ENCODE results near the gene TTC7B. TPM values are rescaled to one million over a fixed set of nuclear protein-coding genes. Genes with fewer than 3 reads are reported as not detected.
"Not testable (repeated sequence)": the region's sequence is repeated elsewhere in the genome, so short reads cannot be mapped to it uniquely, and the experiment has no call there.

Gene TTC7B
- total and polyA plus RNA-seq, 9 donors: 17.6 to 44.7 (median 38.0) TPM

DNA sequence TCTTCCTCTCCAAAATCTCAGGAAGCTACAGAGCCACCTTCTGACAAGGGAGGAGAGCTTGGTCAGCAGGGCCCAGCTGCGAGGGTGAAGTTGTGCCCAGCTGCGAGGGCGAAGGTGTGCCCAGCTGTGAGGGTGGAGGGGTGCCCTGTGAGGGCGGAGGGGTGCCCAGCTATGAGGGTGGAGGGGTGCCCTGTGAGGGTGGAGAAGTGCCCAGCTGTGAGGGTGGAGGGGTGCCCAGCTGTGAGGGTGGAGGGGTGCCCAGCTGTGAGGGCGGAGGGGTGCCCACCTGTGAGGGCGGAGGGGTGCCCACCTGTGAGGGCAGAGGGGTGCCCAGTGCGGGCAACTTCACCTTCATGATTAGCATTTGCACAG, 20.4 kb upstream of the TTC7B start:
- Histone ChIP-seq H3K27me3 (ENCODE audit: control insufficient read depth, insufficient read depth, low read length) (no peaks in the 10 kb centered on the region), H3K4me1 (ENCODE audit: control insufficient read depth, insufficient read depth, low read length) (peaks cover 15% of the 10 kb centered on the region), H3K4me3 (ENCODE audit: low read length) (no peak overlapping the region), H3K27ac (ENCODE audit: low read length) (no peak overlapping the region), H3K9me3 (replicated peaks; ENCODE audit: control insufficient read depth, low read depth, low read length) (no peaks in the 10 kb centered on the region), H3K36me3 (ENCODE audit: control insufficient read depth, insufficient read depth, low read length) (no peaks in the 10 kb centered on the region)
- WGBS (ENCODE audit: insufficient coverage): 80% methylated on average over 6 of the region's 7 CpGs
- DNase-seq: no peak

DNA sequence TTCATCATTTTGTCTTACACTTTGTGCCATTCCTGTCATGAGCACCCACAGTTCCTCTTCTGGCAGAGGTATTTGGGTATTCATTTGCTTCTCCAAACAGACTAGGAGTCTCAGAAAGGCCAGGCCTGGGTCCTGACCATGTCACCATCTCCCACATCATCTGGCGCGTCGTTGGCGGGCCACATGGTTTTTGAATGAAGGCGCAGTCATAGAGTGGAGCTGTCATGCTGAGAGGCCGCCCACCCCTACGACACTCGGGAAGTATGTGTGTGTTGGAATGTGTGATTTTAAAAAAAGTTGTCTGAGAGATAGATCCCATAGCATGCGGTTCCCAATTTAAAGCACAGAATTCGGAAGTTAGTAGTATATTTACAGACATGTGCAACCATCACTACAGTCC, 15.6 kb upstream of the TTC7B start:
- Histone ChIP-seq H3K9me3 (replicated peaks; ENCODE audit: control insufficient read depth, low read depth, low read length) (no peaks in the 10 kb centered on the region), H3K4me1 (ENCODE audit: control insufficient read depth, insufficient read depth, low read length) (peaks cover 16% of the 10 kb centered on the region), H3K27ac (ENCODE audit: low read length) (no peak overlapping the region), H3K4me3 (ENCODE audit: low read length) (no peak overlapping the region), H3K36me3 (ENCODE audit: control insufficient read depth, insufficient read depth, low read length) (no peaks in the 10 kb centered on the region), H3K27me3 (ENCODE audit: control insufficient read depth, insufficient read depth, low read length) (no peaks in the 10 kb centered on the region)
- WGBS (ENCODE audit: insufficient coverage): 93% methylated on average over 3 of the region's 10 CpGs
- no peak for DNase-seq

DNA sequence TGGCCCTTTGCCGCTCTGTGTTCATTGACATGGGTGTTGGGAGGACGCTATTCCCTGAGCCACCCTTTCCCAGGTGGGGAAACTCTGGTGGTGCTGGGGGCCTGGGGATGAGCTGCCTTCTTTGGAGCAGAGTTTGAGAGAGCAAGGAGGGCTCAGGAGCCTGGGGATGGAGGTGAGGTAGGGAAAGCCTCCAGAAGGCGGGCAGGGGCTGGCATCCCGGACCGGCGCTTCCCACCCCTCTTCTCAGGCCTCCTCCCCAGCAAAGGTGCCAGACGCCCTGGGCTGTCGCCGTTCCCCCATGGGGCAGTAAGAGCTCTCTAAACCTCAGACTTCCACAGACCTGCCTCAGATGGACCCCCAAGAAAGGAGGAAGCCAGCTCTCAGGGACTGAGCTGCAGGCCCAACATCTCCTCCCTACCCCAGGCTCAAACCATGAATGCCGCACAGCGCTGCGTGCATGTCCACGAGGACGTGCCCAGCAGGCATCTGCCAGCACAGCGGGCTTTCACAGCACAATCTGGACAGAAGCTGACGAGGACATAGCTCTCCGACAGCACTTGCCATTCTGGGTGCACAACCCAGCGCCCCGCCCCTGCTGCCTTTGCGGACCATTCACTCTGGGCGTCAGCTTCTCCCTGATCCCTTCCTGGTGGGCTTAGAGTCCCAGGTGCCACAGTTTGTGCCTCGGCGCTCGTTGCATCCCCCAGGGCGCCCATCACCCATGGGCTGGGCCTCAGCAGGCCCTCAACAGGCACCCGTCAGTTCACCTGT, 14.9 kb upstream of the TTC7B start:
- no peaks in the 10 kb centered on the region for H3K9me3 ChIP-seq (replicated peaks; ENCODE audit: control insufficient read depth, low read depth, low read length)
- no peak overlapping the region for H3K4me3 ChIP-seq (ENCODE audit: low read length)
- H3K27me3 ChIP-seq (ENCODE audit: control insufficient read depth, insufficient read depth, low read length): no peaks in the 10 kb centered on the region
- H3K36me3 ChIP-seq (ENCODE audit: control insufficient read depth, insufficient read depth, low read length): no peaks in the 10 kb centered on the region
- WGBS (ENCODE audit: insufficient coverage): 86% methylated on average over 15 of the region's 26 CpGs
- no peak for DNase-seq
- H3K4me1 ChIP-seq (ENCODE audit: control insufficient read depth, insufficient read depth, low read length): peaks cover 16% of the 10 kb centered on the region
- no peak overlapping the region for H3K27ac ChIP-seq (ENCODE audit: low read length)

DNA sequence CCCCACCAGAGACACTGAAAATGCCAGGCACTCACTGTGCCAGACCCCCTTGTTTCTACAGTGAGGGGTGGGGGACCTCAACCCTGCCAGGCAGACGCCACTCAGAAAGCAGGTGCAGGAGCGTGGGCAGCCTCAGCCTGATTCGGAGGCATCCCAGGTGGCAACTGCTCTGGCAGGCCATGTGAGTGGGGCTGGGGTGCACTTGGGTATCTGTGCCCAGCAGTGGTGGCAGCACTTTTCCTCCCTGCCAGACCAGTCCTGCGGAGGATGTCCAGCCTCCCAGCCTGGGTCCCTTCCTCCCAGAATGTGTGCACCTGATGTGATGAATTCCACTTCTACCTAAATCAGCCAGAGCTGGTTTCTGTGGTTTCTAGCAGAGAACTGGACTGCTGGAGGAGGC, 13.4 kb upstream of the TTC7B start:
- Histone ChIP-seq H3K4me3 (ENCODE audit: low read length) (no peak overlapping the region), H3K27me3 (ENCODE audit: control insufficient read depth, insufficient read depth, low read length) (no peaks in the 10 kb centered on the region), H3K27ac (ENCODE audit: low read length) (no peak overlapping the region), H3K36me3 (ENCODE audit: control insufficient read depth, insufficient read depth, low read length) (no peaks in the 10 kb centered on the region), H3K9me3 (replicated peaks; ENCODE audit: control insufficient read depth, low read depth, low read length) (no peaks in the 10 kb centered on the region), H3K4me1 (ENCODE audit: control insufficient read depth, insufficient read depth, low read length) (peaks cover 16% of the 10 kb centered on the region)
- DNase-seq: no peak
- 90% methylated on average over 3 of the region's 4 CpGs for WGBS (ENCODE audit: insufficient coverage)

DNA sequence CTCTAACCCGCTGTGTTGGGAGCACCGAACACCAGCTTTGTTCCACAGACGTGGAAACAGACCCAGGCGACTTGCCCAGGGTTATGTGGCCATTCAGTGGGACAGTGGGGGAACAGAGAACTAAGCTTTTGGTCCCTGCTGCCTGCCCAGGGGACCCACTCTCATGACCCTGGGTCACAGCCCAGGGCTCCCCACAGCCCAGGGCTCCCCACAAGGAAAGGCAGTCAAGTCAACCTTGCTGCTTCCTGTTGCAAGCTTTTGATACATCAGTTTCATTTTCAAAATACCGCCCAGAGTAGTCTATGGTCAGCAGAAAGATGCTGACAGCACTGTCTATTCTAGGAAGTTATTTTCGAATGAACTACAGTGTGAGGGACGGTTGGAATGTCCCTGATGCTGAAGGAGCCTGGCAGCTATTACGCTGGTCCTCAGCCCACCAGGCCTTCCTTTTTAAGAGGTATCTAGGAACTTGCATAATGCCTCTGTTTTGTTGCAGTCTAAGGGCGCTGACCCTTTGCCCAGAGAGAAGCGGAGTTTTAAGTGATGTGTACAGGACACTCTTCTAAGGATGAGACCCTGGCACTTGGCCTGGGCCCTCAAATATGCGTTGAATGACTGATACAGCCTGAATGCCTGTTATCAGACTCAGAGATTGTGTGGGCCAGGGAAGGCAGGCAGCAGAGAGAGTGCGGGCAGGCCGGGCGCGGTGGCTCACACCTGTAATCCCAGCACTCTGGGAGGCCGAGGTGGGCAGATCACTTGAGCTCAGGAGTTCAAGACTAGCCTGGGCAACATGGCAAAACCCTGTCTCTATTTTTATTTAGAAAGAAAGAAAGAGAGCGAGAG, 12.6 kb upstream of the TTC7B start:
- Histone ChIP-seq H3K36me3 (ENCODE audit: control insufficient read depth, insufficient read depth, low read length) (no peaks in the 10 kb centered on the region), H3K4me1 (ENCODE audit: control insufficient read depth, insufficient read depth, low read length) (peaks cover 16% of the 10 kb centered on the region), H3K9me3 (replicated peaks; ENCODE audit: control insufficient read depth, low read depth, low read length) (peaks cover 4% of the 10 kb centered on the region), H3K27me3 (ENCODE audit: control insufficient read depth, insufficient read depth, low read length) (no peaks in the 10 kb centered on the region), H3K27ac (ENCODE audit: low read length) (peak overlapping the region; percentile 92), H3K4me3 (ENCODE audit: low read length) (peak overlapping the region; percentile 35)
- 76% methylated on average over 13 of the region's 17 CpGs for WGBS (ENCODE audit: insufficient coverage)
- peak; percentile 70 for DNase-seq

DNA sequence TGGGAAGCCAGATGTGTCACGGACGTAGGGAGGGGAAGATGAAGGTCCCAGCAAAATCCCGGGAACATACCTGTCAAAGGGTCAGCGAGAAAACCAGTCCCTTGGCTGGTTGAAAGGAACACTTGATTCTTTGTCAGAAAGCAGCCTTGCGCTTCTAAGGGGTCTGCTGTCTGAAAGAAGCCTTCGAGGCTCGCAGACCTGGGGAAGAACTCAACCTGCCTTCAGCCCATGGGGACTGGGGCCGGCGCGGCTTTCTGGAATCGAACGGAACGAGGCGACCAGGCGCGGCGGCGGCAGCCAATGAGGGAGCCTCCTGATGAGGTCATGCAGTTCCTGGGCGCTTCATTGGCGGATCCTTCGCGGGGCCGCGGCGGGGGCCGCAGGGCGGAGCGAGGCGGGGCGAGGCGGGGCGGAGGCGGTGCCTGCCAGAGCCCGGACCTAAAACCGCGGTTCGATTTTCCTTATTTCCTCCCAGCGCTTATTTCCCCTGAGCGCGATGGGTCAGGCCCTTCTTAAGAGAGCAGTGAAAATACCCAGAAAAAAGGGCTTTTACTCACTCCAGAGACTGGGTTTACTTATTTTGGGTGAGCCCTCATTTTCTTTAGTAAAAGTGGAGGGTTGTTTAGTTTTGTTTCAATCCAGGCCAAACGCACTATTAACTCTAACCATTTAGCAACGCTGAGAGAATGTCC, 11.8 kb upstream of the TTC7B start:
- under 1% methylated on average over 33 of the region's 42 CpGs for WGBS (ENCODE audit: insufficient coverage)
- no peaks in the 10 kb centered on the region for H3K36me3 ChIP-seq (ENCODE audit: control insufficient read depth, insufficient read depth, low read length)
- H3K9me3 ChIP-seq (replicated peaks; ENCODE audit: control insufficient read depth, low read depth, low read length): peaks cover 6% of the 10 kb centered on the region
- H3K4me1 ChIP-seq (ENCODE audit: control insufficient read depth, insufficient read depth, low read length): peaks cover 16% of the 10 kb centered on the region
- H3K27ac ChIP-seq (ENCODE audit: low read length): peak overlapping the region; percentile 92
- peak overlapping the region; percentile 46 for H3K4me3 ChIP-seq (ENCODE audit: low read length)
- peak; percentile 98 for DNase-seq
- H3K27me3 ChIP-seq (ENCODE audit: control insufficient read depth, insufficient read depth, low read length): no peaks in the 10 kb centered on the region

DNA sequence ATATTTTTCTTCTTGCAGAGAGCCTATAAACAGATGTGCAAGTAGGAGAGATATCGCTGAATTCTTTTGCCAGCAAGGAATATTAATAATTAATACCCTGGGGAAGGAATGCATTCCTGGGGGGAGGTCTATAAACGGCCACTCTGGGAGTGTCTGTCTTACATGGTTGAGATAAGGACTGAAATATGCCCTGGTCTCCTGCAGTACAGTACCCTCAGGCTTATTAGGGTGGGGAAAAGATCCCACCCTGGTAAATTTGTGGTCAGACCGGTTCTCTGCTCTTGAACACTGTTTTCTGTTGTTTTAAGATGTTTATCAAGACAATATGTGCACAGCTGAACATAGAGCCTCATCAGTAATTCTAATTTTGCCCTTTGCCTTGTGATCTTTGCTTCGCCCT, 7.3 kb upstream of the TTC7B start:
- 54% methylated on average over 2 of the region's 4 CpGs for WGBS (ENCODE audit: insufficient coverage)
- H3K27me3 ChIP-seq (ENCODE audit: control insufficient read depth, insufficient read depth, low read length); H3K36me3 ChIP-seq (ENCODE audit: control insufficient read depth, insufficient read depth, low read length); DNase-seq; H3K27ac ChIP-seq (ENCODE audit: low read length); H3K4me3 ChIP-seq (ENCODE audit: low read length); H3K9me3 ChIP-seq (replicated peaks; ENCODE audit: control insufficient read depth, low read depth, low read length); H3K4me1 ChIP-seq (ENCODE audit: control insufficient read depth, insufficient read depth, low read length): not testable (repeated sequence)

DNA sequence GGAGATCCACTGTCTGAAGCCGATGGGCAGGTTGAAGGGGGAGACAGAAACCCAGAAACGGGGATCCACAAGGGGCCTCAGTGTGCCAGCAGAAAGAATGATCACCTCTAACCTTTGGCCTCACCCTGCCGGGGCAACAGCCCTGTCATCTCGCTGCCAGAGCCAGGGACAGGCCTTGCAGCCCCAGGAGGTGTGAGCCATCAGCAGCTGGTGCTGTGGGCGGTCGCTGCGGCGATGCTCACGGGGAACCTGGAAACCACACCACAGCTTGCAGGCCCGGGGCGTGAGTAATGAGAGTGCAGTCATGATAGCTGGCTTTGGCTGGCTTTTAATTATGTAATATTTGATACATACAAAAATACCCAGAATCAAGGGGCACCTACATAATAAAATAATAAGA, 4.7 kb upstream of the TTC7B start:
- Histone ChIP-seq H3K4me3 (ENCODE audit: low read length) (no peak overlapping the region), H3K4me1 (ENCODE audit: control insufficient read depth, insufficient read depth, low read length) (peaks cover 6% of the 10 kb centered on the region), H3K27me3 (ENCODE audit: control insufficient read depth, insufficient read depth, low read length) (no peaks in the 10 kb centered on the region), H3K27ac (ENCODE audit: low read length) (no peak overlapping the region), H3K9me3 (replicated peaks; ENCODE audit: control insufficient read depth, low read depth, low read length) (peaks cover 6% of the 10 kb centered on the region), H3K36me3 (ENCODE audit: control insufficient read depth, insufficient read depth, low read length) (no peaks in the 10 kb centered on the region)
- 19% methylated on average over 4 of the region's 11 CpGs for WGBS (ENCODE audit: insufficient coverage)
- DNase-seq: no peak

DNA sequence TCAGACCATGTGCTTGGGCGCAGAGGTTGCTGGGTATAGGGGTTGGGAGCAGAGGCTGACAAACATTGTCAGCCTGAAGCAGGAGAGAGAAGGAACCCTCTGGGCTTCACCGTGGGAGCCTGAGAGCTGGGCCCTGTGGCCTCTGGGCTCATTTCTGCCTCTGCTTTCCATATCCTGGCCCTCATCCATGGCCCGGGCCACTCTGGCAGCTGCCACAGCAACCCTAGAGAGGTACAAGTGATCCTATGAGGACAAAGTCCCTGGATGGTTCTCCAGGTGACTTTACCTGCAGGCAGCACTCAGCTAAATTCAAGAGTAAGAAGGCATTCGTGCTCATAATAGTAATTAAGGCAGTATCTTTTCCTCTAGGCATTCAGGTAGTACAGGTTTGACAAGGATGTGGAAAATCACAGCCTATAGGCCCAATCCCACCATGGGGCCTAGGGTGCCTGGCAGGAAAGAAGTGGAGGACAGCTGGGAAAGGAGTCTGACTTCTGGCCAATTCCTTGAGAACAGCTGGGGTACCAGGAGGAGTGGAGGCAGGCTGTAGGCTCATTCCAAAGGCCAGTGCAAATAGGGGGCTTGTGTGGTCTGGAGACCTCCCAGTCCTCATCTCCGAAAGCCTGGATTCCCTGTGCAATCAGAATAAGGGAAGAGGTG, 3.6 kb upstream of the TTC7B start:
- DNase-seq: no peak
- 82% methylated on average over 4 of the region's 5 CpGs for WGBS (ENCODE audit: insufficient coverage)

DNA sequence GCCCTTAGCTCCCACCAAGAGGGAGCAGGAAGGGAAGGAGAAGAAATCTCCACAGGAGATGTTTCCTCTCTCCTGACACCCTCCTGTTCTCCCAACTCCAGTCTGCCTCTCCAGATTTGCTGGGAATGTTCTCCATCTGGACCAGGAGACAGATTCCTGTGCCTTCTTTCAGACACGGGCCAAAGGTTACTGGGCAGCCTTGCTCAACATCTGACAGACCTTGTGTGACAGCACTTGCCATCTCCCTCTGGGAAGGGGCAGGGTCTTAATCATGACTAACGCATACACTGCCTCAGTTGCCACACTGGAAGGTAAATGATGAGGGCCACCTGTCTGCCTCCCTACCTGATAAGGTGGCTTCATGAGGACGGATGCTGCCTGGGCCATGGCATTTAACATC, 2.5 kb upstream of the TTC7B start:
- Histone ChIP-seq H3K4me3 (ENCODE audit: low read length) (no peak overlapping the region), H3K27me3 (ENCODE audit: control insufficient read depth, insufficient read depth, low read length) (no peaks in the 10 kb centered on the region), H3K27ac (ENCODE audit: low read length) (no peak overlapping the region), H3K4me1 (ENCODE audit: control insufficient read depth, insufficient read depth, low read length) (peaks cover 20% of the 10 kb centered on the region), H3K36me3 (ENCODE audit: control insufficient read depth, insufficient read depth, low read length) (no peaks in the 10 kb centered on the region), H3K9me3 (replicated peaks; ENCODE audit: control insufficient read depth, low read depth, low read length) (peaks cover under 1% of the 10 kb centered on the region)
- no peak for DNase-seq
- 91% methylated on average over 2 of the region's 3 CpGs for WGBS (ENCODE audit: insufficient coverage)

More for the DNA sequence above, 3.6 kb upstream of the TTC7B start:
- H3K4me1 ChIP-seq (ENCODE audit: control insufficient read depth, insufficient read depth, low read length): peaks cover 16% of the 10 kb centered on the region
- H3K27ac ChIP-seq (ENCODE audit: low read length): no peak overlapping the region
- no peak overlapping the region for H3K4me3 ChIP-seq (ENCODE audit: low read length)
- H3K27me3 ChIP-seq (ENCODE audit: control insufficient read depth, insufficient read depth, low read length): no peaks in the 10 kb centered on the region
- peaks cover 6% of the 10 kb centered on the region for H3K9me3 ChIP-seq (replicated peaks; ENCODE audit: control insufficient read depth, low read depth, low read length)
- H3K36me3 ChIP-seq (ENCODE audit: control insufficient read depth, insufficient read depth, low read length): no peaks in the 10 kb centered on the region
